GM19035 (cell line): ENCODE measurements around the gene STX2.
"Not testable (repeated sequence)": the region's sequence is repeated elsewhere in the genome, so short reads cannot be mapped to it uniquely, and the experiment has no call there.

ENCODE experiments used
- ATAC-seq: cut with Tn5 transposase; IDR thresholded peaks from one replicate; pipeline ENCODE4 v1.9.1; 2021; ENCODE audit not compliant: unreplicated experiment

Gene STX2

DNA sequence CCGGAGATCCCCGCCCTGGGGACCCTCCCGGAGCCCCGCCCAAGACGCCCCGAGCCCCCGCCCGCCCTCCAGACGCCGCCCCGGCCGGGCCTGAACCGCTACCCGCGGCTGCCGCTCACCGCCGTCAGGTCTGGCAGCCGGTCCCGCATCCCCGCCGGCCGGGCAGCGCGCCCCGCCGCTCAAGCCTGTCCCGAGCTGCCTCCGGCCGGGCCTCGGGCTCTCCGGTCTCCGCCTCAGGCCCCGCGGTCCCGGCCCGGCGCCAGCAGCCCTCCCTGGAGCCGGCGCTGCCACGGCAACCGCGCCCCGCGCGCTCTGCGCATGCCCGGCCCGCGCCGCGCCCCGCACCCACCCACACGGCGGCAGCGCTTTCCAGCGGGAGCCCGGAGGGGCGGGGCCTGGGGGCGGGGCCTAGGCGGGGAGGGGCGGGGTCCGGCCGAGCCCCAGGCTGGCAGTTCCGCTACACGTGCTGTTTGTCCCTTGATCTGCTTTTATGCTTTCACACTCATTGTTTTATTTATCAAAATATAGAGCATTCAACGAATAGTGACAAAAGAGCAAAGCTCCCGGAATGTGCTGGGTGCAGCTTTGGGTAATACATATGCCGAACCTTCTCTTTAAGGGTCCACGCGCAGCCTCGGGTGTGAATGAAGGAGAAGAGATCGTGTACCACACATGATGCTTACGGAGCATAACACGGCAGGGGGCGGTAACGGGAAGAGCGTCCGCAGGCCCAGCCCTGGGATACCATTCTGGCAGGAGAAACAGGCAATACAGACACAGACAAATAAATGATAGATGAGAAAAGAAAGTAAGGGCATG, at the start of gene STX2:
Gene STX2, minus strand, starts transcription at position 300 of the 819 bp plus-strand sequence. Its CDS starts 151 bp downstream, at position 149.
- ATAC-seq, result peak; percentile 82

DNA sequence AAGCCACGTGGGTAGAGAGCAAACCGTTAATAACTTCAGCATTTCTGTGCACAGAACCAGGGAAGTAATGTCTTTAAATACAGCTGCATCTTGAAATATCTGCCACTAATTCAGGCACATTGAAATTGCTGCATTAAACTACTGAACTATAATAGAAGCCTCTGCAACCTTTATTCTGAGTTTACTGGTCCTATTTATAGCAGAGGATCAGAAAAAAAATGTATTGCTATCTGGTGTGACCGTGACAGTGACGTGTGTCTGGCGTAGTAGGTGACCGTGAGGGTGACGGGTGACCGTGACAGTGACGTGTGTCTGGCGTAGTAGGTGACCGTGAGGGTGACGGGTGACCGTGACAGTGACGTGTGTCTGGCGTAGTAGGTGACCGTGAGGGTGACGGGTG, 48.1 kb upstream of the STX2 start:
- ATAC-seq, result not testable (repeated sequence)

DNA sequence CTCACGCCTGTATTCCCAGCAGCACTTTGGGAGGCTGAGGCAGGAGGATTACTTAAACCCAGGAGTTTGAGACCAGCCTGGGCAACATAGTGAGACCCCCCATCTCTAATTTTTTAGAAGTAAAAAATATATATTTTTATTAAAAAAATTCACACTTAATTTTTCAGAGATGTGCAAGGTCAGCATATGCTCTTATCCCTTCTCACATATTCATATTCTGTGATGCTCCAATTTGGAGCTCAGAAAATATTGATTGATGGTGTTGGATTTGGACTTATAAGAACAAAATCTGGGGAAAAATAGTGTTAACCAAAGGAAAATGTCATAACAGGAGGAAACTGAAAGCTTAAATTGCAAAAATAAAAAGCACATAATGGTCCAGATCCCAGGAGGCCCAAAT, 42.5 kb upstream of the STX2 start:
- ATAC-seq, result no peak

- no peak for ATAC-seq
Measured at GRCh38 chr12:130881046-130881445, 42.0 kb upstream of the STX2 start.

GRCh38 chr12:130880411-130880885, 41.4 kb upstream of the STX2 start:
- no peak for ATAC-seq

- no peak for ATAC-seq
Measured at GRCh38 chr12:130879781-130880389, 40.8 kb upstream of the STX2 start.

GRCh38 chr12:130879212-130879686, 40.2 kb upstream of the STX2 start:
- peak; percentile 79 for ATAC-seq

DNA sequence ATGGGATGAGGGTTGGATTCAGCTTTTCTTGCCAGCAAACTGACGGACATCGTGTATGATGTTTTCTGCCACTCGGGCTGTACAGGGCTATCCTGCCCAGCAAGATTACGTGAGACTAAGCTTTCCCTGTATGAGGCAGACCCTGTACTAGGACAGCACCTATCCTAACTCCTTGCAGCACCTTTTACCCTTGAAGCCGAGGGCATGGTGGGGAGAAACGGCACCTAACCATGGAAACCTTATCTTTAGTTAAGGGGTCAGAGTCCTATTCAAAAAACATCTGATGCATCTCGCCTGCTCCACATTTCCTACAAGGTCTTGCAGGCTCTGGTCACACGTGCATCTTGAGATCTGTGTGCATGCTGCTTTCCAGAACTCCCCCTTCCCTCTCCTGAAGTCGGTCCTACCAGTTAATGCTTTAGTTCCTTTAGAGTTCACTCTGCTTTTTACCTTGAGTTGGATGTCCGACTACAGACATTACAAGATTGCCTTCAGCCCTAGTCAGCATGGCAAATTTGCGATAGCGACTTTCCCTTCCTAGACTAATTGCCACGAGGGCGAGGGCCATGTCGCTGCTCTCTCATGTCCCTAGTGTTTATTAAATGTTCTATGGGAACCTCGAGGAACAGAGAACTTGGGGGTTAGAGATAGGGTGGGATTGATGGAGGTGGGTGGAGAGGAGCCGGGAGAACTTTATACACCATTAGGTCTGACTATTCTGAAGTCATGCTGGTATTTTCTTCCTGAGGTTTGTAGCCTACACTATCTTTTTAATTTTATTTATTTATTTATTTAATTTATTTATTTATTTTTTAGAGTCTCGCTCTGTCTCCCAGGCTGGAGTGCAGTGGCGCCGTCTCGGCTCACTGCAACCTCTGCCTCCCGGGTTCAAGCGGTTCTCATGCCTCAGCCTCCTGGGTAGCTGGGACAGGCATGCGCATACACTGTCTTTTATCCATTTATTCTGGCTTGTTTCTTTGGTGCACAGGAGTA, 39.4 kb upstream of the STX2 start:
- no peak for ATAC-seq

GRCh38 chr12:130877333-130877732, 38.3 kb upstream of the STX2 start:
- no peak for ATAC-seq

GRCh38 chr12:130876758-130877157, 37.7 kb upstream of the STX2 start:
- no peak for ATAC-seq

- no peak for ATAC-seq
Measured at GRCh38 chr12:130876297-130876696, 37.2 kb upstream of the STX2 start.

- not testable (repeated sequence) for ATAC-seq
Measured at GRCh38 chr12:130875708-130876107, 36.7 kb upstream of the STX2 start.

- ATAC-seq, result no peak
Measured at GRCh38 chr12:130875193-130875592, 36.1 kb upstream of the STX2 start.

DNA sequence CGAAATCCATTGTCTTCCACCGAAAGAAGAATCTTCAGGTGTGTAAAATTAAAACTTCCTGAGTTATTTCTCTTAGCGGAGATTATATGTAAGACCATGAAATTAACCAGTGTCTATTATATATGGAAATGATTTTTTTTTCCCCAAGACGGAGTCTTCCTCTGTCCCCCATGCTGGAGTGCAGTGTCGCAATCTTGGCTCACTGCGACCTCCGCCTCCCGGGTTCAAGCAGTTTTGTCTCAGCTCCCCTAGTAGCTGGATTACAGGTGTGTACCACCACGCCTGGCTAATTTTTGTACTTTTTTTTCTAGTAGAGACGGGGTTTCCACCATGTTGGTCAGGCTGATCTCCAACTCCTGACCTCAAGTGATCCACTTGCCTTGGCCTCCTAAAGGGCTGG, 35.6 kb upstream of the STX2 start:
- ATAC-seq, result no peak

DNA sequence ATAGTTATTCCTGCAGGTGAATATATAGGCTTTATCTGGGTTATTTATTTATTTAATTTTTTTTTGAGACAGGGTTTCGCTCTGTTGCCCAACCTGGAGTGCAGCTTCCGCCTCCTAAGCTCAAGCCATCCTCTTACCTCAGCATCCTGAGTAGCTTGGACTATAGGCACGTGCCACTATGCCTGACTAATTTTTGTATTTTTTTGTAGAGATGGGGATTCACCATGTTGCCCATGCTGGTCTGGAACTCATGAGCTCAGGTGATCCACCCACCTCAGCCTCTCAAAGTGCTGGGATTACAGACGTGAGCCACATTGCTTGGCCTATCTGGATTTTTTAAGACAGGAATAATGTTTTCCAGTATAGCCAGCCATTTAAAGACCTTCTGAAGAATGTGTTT, 34.8 kb upstream of the STX2 start:
- no peak for ATAC-seq

DNA sequence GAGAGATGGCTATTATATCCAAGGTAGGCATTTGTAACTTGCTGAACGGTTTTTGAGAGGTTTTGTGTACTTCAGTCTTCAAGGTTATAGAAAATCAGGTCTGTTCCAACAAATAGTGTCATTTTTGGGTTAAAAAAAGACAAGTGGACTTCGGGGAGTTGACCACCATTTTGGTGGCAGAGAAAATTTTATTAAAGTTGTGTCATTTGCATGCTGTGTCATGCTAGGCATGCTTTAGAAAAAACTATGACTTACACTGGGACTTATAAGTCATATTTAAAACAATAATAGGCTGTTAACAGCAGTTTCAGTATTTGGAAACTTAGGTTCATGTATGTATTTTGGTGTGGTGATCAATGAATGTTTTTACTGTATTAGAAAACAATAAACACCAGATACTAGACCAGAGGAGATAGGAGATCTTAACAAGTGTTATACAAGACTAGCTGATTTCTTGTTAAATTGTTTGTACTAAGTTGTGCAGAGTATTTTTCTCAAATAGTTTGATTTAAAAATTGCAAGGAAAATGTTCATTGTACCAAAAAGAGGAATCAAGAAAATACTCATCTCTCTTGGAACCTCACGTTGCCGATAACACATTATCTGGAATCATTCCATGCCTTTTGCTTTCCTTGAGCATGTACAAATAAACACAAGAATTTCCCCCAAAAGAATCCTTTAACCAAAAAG, 34.2 kb upstream of the STX2 start:
- ATAC-seq, result no peak

DNA sequence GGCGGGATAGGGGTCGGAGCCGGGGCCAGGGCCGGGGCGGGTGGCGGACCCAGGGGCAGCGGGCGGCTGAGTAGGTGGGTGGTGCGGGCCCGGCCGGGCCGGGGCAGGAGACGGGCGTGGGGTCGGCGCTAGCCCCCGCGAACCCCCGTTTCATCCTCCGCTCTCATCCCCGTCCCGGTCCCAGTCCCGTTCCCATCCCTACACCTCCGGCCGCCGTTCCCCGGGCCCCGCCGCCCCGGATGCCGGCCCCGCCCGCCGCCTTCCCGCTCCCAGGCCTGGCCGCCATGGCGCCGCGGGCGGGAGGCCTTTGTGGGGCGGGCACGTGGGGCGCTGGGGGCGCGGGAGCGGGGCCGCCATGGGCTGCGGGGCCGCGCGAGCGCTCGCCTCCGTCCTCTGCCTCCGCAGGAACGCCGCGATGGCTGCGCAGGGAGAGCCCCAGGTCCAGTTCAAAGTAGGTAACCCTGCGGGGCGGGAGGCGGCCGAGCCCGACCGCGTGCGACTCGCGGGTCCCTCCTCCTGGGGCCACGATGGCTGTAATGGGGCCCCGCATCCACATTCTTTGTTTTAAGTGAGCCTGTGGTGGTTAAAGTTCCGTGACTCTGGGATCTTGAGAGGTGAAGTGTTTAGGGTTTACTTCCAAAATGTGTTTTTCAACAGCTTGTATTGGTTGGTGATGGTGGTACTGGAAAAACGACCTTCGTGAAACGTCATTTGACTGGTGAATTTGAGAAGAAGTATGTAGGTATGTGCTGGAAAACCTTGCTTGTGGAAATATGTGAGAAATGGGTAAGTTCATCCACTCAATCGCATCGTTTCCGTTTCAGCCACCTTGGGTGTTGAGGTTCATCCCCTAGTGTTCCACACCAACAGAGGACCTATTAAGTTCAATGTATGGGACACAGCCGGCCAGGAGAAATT, 33.4 kb upstream of the STX2 start:
- peak; percentile 25 for ATAC-seq

GRCh38 chr12:130871286-130872178, 32.5 kb upstream of the STX2 start, which contains the start of gene RAN:
Gene RAN, plus strand, starts transcription at chr12:130872066. Its CDS starts 528 bp downstream, at chr12:130872594.
- peak; percentile 63 for ATAC-seq
